Dermis blood vessel endothelial cell (primary cell): ENCODE results near the gene RHOG. TPM values are rescaled to one million over a fixed set of nuclear protein-coding genes. Genes with fewer than 3 reads are reported as not detected.
"Not testable (repeated sequence)": the region's sequence is repeated elsewhere in the genome, so short reads cannot be mapped to it uniquely, and the experiment has no call there.

ENCODE experiments used
- DNase-seq: peaks from one replicate; pipeline ENCODE4 v3.0.0; 2010
- total RNA-seq: library from RNA; depleted of rRNA; stranded (reverse); fragments of >200 nt; gene quantifications from 2 replicates; pipeline ENCODE4 v1.2.3, GENCODE V29; 2014

Gene RHOG
- total RNA-seq, 1 donor from 2014 or later, result 19.2 TPM

DNA sequence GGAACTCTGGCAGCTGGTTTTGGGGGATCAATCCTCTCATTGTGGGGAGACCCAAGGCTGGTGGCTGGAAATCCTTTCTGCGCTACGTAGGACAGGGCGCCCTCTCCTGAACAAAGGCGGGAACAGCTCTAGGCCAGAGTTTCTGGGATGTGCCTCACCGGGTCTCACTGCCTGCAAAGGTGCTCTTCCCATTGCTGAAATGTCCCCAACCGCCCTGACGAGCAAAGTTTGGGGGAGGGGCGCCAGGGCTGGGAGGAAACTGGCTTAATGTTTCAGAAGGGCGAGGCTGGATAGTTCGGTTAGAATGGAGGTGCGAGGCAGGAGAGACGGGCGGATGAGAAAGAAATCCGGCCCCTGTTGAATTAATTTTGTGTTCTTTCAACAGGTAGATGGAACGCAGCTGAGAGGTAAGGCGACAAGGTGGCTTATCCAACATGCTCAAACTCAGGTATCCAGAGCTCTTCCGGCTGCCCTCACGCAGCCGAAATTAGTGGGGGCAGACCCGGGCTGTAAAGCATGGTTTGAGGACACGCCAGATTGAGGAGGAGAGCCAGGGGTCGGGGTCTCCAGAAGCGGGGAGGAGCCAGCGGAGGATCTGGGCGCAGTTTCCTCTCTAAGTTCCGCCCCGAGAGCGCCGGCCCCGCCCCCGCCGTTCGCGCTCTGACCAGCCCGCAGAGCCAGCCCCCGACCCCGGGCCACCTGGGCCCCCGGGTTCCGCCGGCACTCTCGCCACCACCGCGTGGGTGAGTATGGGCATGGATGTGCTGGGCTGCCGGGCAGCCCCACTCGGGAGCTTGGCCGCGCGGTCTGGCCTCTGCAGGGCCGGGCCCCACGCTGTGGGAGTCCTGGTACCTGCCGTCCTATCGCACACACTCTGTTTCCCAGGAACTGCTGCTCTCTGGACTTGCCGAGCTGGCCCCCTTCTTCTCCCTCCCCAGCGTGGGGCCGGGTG is 32.6 kb downstream of the RHOG start, which contains the start of gene PGAP2:
TSS of gene PGAP2 (plus strand) at position 652 of the 952 bp plus-strand sequence. CDS start 2,700 bp downstream, outside the sequence.
- peak; percentile 73 for DNase-seq

GRCh38 chr11:3803726-3804495 is 36.8 kb downstream of the RHOG start:
- peak; percentile 21 for DNase-seq

GRCh38 chr11:3802011-3802790 is 38.6 kb downstream of the RHOG start:
- no peak for DNase-seq

DNA sequence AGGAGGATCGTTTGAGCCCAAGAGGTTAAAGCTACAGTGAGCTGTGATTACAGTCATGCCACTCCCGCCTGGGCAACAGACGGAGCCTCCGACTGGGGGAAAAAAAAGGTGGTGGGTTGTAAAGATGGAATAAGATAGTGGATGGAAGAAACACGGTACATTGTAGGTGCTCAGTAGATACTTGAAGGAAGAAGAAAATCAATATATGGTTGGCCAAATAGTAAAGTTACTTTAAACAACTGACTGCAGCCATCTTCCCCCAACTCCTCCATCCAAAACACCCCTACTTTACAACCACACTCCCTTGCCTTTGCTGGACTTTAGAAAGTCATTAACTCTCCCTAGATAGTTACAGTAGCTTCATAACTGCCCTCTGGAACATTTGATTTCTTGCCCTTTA is 40.9 kb downstream of the RHOG start:
- DNase-seq, result no peak

GRCh38 chr11:3799143-3799542 is 41.6 kb downstream of the RHOG start:
- DNase-seq, result no peak

DNA sequence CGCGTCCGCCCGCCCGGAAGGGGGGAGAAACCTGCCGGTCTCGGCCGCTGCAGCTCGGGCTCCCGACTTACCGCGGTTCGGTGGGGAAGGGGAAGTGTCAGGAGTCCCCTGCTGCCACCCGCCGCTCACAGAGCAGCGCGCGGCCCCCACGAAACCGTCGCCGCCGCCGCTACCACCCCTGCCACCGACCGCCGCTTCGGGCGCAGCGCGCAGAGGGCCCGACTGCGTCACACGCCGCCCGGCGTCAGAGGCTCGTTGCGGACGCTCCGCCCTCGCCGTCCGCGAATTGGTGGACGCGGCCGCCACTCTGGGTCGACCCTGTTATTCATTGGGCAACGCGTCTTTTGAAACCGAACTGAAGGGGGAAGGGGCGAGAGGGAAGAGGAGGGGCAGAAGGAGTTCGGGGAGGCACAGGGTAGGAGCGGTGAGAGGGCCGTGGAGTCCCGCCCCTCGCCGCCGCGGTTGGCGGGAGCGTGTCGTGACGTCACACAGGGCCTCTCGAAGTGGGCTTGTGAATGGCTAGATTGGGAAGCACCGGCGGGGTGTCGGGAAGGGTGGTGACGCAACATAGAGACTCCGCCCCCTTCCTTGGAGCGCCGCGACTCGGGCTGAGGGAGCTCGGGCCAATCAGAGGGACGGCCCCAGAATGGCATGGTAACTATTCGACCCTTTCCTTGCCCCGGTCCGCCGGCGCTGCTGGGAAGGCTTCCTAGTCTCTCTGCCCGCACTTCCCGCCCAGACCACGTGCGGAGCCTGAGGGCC is 43.2 kb downstream of the RHOG start, which contains the start of gene NUP98:
TSS of gene NUP98 (minus strand) at position 226 of the 762 bp plus-strand sequence. CDS start 15,437 bp downstream, outside the sequence.
- DNase-seq, result peak; percentile 100

GRCh38 chr11:3796801-3797328 is 43.9 kb downstream of the RHOG start:
- DNase-seq, result no peak

- peak; percentile 23 for DNase-seq
Observed at GRCh38 chr11:3796346-3796745, 44.4 kb downstream of the RHOG start.

GRCh38 chr11:3796002-3796311 is 44.8 kb downstream of the RHOG start:
- no peak for DNase-seq

DNA sequence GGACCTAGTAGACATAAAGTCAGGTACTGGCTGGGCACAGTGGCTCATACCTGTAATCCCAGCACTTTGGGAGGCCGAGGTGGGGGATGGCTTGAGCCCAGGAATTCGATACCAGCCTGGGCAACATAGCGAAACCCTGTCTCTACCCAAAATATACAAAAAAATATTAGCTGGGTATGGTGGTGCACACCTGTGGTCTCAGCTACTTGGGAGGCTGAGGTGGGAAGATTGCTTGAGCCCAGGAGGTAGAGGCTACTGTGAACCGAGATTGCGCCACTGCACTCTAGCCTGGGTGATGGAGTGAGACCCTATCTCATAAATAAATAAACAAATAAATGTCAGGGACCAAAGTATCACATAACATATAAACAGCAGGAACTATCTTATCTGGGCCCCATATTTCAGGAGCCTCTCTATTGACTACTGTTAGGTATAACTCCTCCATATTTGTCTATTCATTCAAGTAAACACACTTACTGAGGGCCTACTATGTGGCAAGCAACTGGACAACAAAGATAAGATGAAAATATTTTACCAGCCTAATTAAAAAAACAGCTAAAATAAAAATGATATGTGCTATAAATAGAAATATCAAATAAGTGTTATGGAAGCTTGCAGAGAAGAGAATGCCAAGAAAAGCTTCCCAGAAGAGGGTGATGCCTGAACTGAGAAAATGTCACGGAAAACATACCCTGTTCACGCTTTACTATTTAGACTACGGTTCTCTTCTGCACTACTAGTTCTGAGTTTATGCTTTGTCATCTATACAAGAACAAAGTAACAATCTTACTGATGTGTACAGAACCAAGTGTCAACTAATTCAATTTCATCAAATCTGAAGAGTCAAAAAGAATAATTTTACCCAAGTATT is 45.4 kb downstream of the RHOG start:
- no peak for DNase-seq

- DNase-seq, result not testable (repeated sequence)
Observed at GRCh38 chr11:3794387-3794786, 46.4 kb downstream of the RHOG start.

DNA sequence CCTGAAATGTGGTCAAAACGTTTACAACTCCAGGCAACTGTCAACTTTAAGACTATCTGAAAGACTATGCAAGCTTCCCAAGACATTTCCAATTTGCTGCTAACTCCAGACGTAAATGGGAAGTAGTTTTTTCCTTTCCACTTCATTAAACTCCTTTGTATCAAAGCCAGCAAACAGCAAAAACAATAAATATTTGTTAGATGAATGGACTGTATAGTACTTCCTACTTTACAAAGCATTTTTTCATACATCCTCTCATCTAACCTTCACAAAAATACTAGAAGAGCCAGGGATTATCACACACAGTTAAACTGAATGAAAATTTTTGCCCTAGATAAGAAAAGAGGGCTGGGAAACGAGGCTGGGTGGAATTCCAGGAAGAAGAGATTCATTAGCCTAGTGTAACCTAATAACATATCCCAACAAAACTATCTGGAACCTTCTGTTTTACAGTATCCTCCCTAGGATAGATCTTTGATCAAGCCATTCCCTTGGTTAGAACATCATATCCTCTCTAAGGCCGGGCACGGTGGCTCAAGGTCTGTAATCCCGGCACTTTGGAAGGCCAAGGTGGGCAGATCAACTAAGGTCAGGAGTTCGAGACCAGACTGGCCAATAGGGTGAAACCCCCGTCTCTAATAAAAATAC is 53.9 kb downstream of the RHOG start:
- peak; percentile 23 for DNase-seq

- DNase-seq, result no peak
Observed at GRCh38 chr11:3783611-3784010, 57.1 kb downstream of the RHOG start.

DNA sequence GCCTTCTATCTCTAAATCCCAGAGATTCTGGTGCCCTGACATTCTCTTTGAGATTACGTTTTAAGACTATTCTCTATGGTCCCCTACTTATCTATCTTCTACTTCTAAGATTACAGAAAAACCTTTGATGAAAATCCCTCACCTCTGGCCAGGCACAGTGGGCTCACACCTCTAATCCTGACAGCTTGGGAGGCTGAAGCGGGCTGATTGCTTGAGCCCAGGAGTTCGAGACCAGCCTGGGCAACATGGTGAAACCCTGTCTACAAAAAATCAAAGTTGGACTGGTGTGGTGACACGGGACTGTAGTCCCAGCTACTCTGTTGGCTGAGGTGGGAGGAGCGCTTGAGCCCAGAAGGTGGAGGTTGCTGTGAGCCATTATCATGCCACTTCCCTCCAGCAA is 57.8 kb downstream of the RHOG start:
- DNase-seq, result no peak

DNA sequence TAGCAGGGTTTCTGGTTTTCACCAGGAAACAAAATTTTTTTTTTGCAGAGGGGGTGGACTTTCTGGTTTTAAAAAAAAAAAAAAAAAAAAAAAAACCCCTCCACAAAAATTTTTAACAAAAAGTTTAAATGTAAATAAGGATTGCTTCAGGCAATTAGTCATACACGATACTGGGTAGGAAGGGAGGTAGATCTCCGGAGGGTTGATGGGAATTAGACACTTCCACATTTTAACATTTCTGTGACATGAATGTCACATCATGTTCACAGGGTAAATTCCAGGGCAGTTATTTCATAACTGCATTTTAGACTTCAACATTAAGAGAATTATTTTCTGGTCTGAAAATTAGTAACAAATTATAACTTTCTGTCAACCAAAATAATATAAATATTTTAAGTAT is 59.3 kb downstream of the RHOG start:
- no peak for DNase-seq

Other genes with a start within 250 kb of the RHOG start
- not detected in 2 replicates for gene ART5, start 199.0 kb downstream of the RHOG start, total RNA-seq
- not detected in 2 replicates for gene ART1, start 195.8 kb downstream of the RHOG start, total RNA-seq
- gene CHRNA10, start 169.6 kb downstream of the RHOG start, total RNA-seq, result 0.85 and 0.93 TPM in 2 replicates
- 110 and 151 TPM in 2 replicates for gene NUP98, start 43.4 kb downstream of the RHOG start, total RNA-seq
- 7.3 and 10.2 TPM in 2 replicates for gene PGAP2, start 32.4 kb downstream of the RHOG start, total RNA-seq
- 31.5 and 39.3 TPM in 2 replicates for gene STIM1, start 14.7 kb upstream of the RHOG start, total RNA-seq